ENCODE measurements around the gene AOPEP. TPM values are rescaled to one million over a fixed set of nuclear protein-coding genes. Genes with fewer than 3 reads are reported as not detected.

The AOPEP gene
- total and polyA plus RNA-seq, 9 of the 15 experiments (the other 6 are each of a cell fraction or from before 2014, with no cell fraction given), result 4.5 to 19.3 (median 13.5) TPM

- TF ChIP-seq CREB5 (CRISPR knock-in tag; IDR thresholded peaks at IDR 0.05) (no peak), PTBP1 (IDR thresholded peaks at IDR 0.05; ENCODE audit: low read depth, low read length) (no peak), CXXC5 (CRISPR knock-in tag; IDR thresholded peaks at IDR 0.05) (peak; percentile 85), CBFB (CRISPR knock-in tag; IDR thresholded peaks at IDR 0.05) (no peak), FOXJ3 (CRISPR knock-in tag; IDR thresholded peaks at IDR 0.05) (no peak), RFX1 (IDR thresholded peaks at IDR 0.05) (no peak), ELK3 (CRISPR knock-in tag; IDR thresholded peaks at IDR 0.05) (no peak), NONO (IDR thresholded peaks at IDR 0.05; ENCODE audit: low read depth in 2 of 2, low read length in 1 of 2) (peak in 1 of 2 experiments; percentile 40; a peak in 1 of 4 replicates), HCFC1 (IDR thresholded peaks at IDR 0.05; ENCODE audit: low read depth, low read length) (peak; percentile 19; the same call in 1 of the 2 replicates), POLR2G (IDR thresholded peaks at IDR 0.05; ENCODE audit: low read depth, low read length) (peak; percentile 70), ZBTB7A (IDR thresholded peaks at IDR 0.05; ENCODE audit: borderline replicate concordance, control insufficient read depth, low read depth, low read length) (peak; percentile 40; the same call in 1 of the 2 replicates), RNF2 (IDR thresholded peaks at IDR 0.05) (no peak), PHF8 (IDR thresholded peaks at IDR 0.05; ENCODE audit: borderline replicate concordance, low read length) (peak; percentile 57; the same call in 1 of the 2 replicates), VEZF1 (CRISPR knock-in tag; IDR thresholded peaks at IDR 0.05) (peak; percentile 69), ZNF830 (CRISPR knock-in tag; IDR thresholded peaks at IDR 0.05) (no peak), JUND (IDR thresholded peaks at IDR 0.05; ENCODE audit: borderline replicate concordance, low read depth, low read length) (no peak), JUND (tag; IDR thresholded peaks at IDR 0.05; ENCODE audit: borderline replicate concordance, low read depth, low read length) (0 out of 3 replicates have a peak, but pooled peaks have one; percentile 1), CBFA2T2 (conservative IDR thresholded peaks at IDR 0.05) (no peak), CBX5 (IDR thresholded peaks at IDR 0.05; ENCODE audit: borderline replicate concordance, low read depth) (no peak), E2F3 (CRISPR knock-in tag; IDR thresholded peaks at IDR 0.05) (no peak), CREB1 (IDR thresholded peaks at IDR 0.05) (peak; percentile 69; the same call in 1 of the 2 replicates), CREB1 (CRISPR knock-in tag; IDR thresholded peaks at IDR 0.05) (no peak), CTBP1 (IDR thresholded peaks at IDR 0.05; ENCODE audit: borderline replicate concordance) (peak; percentile 39; the same call in 1 of the 2 replicates), SIN3B (IDR thresholded peaks at IDR 0.05; ENCODE audit: low read depth) (peak; percentile 70)
Observed at GRCh38 chr9:95004411-95005277, 278.1 kb downstream of the AOPEP start (continued).

Measured in K562 (cell line).